GM13977 (cell line): Measurements from ENCODE around the gene SLC34A3.

Experiments used
- DNase-seq: peaks from one replicate; pipeline ENCODE4 v3.0.0; 2012; ENCODE audit warnings: low spot score
- CTCF ChIP-seq: IDR thresholded peaks from 2 replicates; pipeline ENCODE4 v1.5.1; 2012; ENCODE audit warnings: mild to moderate bottlenecking, control low read depth; ENCODE audit not compliant: insufficient read depth; ENCODE audit errors: extremely low read depth, missing control alignments
- in situ Hi-C: fragments of 300-500 bp; cut with MboI; formaldehyde crosslinking; loops from one replicate; pipeline ENCODE4 v1.12.0; 2022; ENCODE audit warnings: low sequenced_read_pairs, low pct_unique_long_range_greater_than_20kb, mixed read lengths, inconsistent platforms; ENCODE audit not compliant: unreplicated experiment

The SLC34A3 gene

DNA sequence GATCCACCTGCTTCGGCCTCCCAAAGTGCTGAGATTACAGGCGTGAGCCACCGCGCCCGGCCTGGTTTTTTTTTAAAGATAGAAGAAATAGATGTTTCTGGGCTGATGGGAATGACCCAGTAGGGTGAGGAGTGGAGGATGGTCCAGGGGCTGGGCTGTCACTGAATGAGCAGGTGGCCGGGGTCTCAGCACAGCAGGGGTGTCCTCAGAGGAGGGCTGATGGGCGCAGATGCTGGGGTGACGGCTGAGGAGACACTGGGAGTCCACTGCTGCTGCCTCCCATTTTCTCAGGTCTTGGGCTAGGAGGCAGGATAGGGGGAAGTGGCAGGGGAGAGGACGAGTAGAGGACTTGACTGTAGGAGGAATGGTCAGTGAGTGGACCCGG lies 44.5 kb downstream of the SLC34A3 start:
- in situ Hi-C loops: no loop called here
- no peak for TF ChIP-seq CTCF
- DNase-seq: no peak

DNA sequence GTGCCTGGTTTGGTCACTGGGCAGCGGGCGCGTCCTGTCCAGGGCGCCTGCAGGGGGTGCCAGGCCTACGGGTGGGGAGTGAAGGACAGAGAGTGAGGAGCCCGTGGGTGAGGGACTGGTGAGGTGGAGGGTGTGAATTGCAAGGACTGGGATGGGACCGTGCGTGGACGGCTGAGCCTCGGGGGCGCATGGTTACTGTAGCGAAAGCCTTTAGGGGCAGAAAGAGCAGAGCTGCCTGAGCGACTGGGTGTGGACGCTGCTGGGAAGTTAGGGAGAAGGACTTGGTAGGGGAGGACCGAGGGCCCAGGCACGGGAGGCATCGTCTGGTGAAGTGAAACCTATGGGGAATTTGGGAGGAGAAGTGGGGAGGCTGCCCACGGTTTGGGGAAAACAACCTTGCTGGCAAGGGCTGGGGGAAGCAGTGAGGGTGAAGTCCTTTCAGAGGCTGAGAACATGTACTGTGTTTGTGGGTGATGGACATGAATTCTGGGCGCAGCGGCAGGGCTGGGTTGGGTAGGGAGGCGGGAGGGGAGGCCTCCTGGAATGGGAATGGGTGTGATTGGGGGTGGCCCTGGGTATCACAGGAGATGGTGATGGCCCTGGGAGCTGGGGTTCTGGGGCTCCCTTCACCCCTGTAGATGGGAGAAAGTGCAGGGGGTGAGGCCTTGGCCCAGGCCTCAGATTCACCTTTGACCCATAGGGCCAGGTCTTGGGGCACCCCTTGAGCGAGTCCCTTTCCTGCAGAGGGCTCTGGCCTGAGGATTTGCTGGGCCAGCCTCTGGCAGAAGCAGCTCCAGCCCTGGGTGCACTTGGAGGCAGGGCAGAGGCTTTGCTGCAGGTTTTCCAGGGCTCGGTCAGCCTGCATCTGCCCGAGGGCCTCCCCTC lies 45.1 kb downstream of the SLC34A3 start:
- TF ChIP-seq CTCF: no peak
- in situ Hi-C loops: no loop called here
- no peak for DNase-seq

- no peak for TF ChIP-seq CTCF
- no peak for DNase-seq
- in situ Hi-C loops: no loop called here
These were observed 46.0 kb downstream of the SLC34A3 start for GRCh38 chr9:137276473-137277328.

GRCh38 chr9:137277329-137278041 lies 46.8 kb downstream of the SLC34A3 start, which contains the start of gene TOR4A:
Gene TOR4A, plus strand, starts transcription at chr9:137277726. Its CDS starts 964 bp downstream, at chr9:137278690.
- TF ChIP-seq CTCF: peak; percentile 31
- DNase-seq: peak; percentile 95
- in situ Hi-C loops: no loop called here

DNA sequence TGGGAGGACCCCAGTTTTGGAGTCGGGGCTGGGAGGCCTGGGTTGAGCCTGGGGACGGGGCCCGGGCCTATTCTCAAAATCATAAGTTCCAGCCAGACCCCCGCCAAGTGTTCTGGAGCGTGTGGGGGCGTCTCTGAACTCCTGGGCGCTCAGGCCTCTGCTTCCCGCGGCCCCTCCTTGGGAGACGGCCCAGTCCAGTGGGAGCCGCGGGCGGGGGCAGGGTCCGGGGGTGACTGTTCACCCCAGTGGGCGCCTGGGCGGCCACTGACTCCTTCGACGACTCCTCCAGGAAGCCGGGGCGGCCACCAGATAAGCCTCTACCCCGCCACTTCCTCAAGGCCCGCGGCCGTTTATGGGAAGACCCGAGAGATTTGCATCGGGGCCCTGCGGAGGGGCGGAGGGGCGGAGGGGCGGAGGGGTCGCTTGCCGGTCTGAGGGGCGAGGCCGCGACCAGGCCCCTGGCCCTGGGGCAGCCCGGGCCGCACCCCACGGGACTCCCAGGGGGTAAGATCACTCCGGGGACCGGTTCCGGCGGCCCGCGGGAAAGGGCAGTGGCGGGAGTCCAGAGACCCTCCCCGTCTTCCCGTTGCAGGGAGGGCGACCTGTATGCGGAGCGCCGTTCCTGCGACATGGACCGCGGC lies 47.5 kb downstream of the SLC34A3 start:
- in situ Hi-C loops: no loop called here
- TF ChIP-seq CTCF: no peak
- DNase-seq: no peak
